Occipital lobe (tissue), 3 donors: ENCODE results near the gene BBS9. TPM values are rescaled to one million over a fixed set of nuclear protein-coding genes. Genes with fewer than 3 reads are reported as not detected.

Source experiments
- DNase-seq: peaks from one replicate; lab custom pipeline; 2025; lab: John Stamatoyannopoulos, UW
- small RNA-seq: library from RNA; depleted of rRNA; stranded (forward); fragments of <200 nt; gene quantifications from one replicate; pipeline ENCODE3, GENCODE V24; 2014
- total RNA-seq: library from RNA; depleted of rRNA; stranded (reverse); fragments of >200 nt; gene quantifications from one replicate; pipeline ENCODE4 v1.2.3, GENCODE V29; 2014

Gene BBS9
- total RNA-seq, 1 donor from 2014 or later: 103 TPM

DNA sequence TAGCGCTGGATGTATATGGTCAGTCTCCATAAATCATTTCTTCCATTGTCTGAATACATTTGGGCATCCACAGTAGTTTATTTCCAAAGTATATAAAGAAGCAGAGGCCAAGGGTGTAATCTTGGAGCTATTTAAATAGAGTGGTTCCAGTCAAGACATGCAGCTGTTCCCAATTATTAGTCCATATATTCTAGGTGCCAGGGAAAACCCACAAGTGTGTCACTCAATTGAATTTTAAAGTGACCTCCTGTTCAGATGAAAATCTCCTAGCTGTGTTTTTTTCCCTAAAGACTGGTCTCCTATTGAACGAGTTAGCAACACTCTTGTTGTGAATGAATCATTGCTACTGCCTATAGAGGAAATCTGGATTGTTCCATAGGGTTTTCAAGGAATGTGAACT lies 515.7 kb downstream of the BBS9 start:
- no peak for DNase-seq

DNA sequence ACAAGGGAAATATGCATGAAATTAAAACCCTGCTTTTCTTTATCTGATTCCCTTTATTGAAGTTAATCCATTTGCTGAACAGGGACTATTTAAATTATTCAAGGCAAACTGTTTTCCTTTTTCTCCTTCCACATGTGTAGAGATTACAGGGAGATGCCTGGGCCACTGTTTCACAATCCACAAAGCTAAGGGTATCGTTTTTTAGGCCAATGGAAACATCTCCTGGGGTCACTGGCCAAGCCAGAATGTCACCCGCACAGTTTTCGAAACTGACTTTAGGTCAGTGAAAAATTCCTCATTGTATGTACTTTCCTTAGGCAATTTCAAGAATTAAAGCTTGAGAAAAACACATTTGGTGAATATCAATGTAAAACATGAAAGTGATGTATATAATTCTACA lies 516.8 kb downstream of the BBS9 start:
- DNase-seq: no peak

DNA sequence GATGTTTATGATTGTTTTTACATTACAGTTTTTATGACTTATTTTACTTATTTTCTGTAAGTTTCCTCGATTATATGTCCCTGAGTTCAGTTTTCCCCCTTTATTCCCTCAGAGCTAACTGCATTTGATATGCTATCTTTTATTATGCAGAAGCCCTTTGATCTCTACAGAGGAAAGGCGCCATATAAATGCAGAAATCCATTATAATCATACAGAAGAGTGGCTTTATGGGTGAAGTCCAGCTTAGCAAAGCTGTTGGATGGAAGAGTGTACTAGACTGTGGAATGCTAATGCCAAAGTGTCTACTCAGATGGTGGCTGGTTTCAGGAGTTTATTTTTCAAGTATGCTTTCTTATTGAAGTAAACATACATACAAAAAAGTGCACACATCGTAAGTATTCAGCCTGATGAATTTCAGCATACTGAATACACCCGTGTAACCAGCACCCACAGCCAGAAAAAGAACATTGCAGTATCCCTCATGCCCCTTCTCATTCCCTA lies 517.6 kb downstream of the BBS9 start:
- no peak for DNase-seq

DNA sequence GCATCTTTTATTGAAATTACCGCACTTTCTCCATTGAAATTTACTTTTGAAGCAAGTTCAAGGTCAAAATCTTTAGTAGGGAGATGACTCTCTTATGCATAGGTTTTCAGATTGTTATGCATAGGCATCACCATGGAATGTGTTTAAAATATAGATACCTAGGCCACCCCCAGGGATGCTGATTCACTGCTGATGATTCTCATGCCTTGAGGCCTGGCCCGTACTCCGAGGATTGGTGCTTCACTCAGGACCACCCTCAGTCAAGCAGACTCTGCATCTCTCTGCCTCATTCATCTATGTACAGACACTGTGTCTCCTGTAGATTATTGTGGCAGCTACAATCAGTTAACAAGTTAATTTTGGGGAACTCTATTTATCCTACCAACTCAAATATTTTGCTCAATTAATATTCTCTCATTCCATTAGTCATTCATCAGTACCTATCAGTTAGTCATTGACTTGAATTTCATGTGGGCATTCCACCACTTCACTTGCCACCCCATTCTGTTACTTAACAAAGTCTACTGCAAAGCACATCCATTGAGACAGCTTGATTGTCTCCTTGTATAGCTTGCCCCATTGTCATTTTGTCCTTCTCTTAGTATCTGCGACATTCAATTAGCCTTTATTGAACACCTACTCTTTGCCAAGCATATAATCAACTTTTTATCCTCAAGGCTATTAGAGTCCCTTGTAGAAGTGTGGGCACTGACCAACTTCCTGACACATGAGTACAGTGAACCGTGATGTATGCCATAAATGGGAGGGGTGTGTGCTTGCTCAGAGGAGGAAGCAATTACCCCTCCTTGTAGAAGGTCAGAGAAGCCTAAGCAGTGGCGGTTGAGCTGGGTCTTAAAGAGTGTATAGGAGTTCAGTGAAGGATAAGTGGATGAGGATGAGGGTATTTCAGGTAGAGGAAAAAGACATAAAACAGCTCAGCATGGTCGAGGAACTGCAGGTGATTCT lies 520.4 kb downstream of the BBS9 start:
- DNase-seq: no peak

DNA sequence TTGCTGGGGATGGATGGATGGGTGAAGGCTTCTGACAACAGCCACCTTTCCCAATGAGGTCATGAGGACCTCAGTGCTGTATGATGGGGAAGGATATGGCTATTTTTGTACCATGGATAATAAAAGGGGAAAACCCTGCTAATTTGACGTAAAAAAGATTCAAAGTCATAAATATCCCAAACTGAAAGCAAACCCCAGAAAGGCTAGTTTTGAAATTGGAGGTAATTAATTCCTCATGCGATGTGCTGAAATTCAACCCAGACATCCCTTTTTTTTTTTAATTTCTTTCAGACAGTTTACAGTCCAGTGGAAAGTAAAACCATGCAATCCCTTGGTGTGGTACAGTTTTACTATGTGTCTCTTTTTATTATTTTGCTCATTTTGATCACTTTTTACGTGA lies 521.5 kb downstream of the BBS9 start:
- no peak for DNase-seq

DNA sequence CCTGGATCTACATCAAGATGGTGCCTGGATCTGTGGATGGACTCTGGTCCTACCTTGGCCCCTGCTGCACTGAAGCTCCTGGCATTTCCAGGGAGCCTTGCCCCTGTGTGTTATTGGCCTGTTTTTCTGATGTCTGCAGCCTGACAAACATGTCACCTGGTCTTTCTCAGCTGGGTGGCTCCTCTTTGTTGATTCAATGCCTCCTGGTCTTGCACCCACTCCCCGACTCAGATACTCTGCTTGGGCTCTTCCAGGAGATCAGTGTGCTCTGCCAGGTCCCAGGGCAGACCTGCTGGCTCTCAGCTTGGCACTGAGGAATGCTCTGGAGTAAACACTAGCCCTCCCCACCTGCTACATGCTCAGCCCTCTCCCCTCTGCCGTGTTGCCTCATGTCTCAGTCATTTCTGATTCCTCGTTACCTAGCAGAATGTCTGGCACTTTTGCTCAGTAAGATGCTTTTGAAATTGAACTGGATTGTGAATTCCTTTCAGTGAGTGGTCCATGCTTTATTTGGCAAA lies 522.7 kb downstream of the BBS9 start:
- DNase-seq: no peak

DNA sequence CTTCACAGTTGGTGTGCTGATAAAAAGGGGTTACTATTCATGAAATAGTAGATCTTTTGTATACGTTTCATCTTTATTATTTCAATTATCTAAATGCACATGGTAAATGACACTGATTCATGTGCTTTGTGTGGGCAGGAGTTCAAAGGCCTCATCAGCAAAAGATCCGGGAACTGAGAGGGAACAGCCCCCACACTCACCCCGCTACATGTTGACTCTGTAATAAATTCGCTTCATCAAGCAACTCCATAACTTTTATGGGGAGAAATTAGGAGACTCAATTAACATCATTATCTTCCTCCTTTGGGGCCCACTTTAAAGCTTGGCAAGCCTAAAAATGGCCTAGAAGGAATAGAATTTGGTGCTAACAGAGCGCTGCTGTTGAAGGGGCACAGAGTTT lies 525.3 kb downstream of the BBS9 start:
- no peak for DNase-seq

Small RNA genes within 50 kb of the gene (small RNA-seq; reads per million reads assigned to genes)
- gene AC007312.1 (not detected), gene AC074338.1 (not detected), gene RNA5SP229 (not detected)

Other genes with a start within 250 kb of the BBS9 start
- 113 TPM for gene KBTBD2, start 237.8 kb upstream of the BBS9 start, total RNA-seq
- gene FKBP9, start 172.1 kb upstream of the BBS9 start, total RNA-seq: 29.0 TPM
- gene NT5C3A, start 66.8 kb upstream of the BBS9 start, total RNA-seq: 99.2 TPM
- 6.6 TPM for gene RP9, start 20.2 kb upstream of the BBS9 start, total RNA-seq